Measurements from ENCODE around the gene CNNM4.

GRCh38 chr2:96841701-96842495 is 81.2 kb downstream of the CNNM4 start:
- TF ChIP-seq CSDC2 (CRISPR knock-in tag; IDR thresholded peaks at IDR 0.05) = no peak
- no peak for TF ChIP-seq ZFP30 (CRISPR knock-in tag; IDR thresholded peaks at IDR 0.05)
- no peak for TF ChIP-seq PPARA (CRISPR knock-in tag; IDR thresholded peaks at IDR 0.05; ENCODE audit: borderline replicate concordance)
- TF ChIP-seq ZFP3 (CRISPR knock-in tag; IDR thresholded peaks at IDR 0.05) = no peak
- TF ChIP-seq OSR1 (CRISPR knock-in tag; IDR thresholded peaks at IDR 0.05) = no peak
- no peak for TF ChIP-seq BACH2 (CRISPR knock-in tag; IDR thresholded peaks at IDR 0.05; ENCODE audit: borderline replicate concordance)
- no peak for TF ChIP-seq ESRRG (CRISPR knock-in tag; IDR thresholded peaks at IDR 0.05)
- TF ChIP-seq TOX (CRISPR knock-in tag; IDR thresholded peaks at IDR 0.05; ENCODE audit: borderline replicate concordance) = no peak
- TF ChIP-seq TCF4 (CRISPR knock-in tag; IDR thresholded peaks at IDR 0.05; ENCODE audit: borderline replicate concordance) = no peak

Data from SK-N-SH treated with all-trans-retinoic acid at 6 μM for 48 hours (cell line).